ENCODE results near the gene SEZ6. TPM values are rescaled to one million over a fixed set of nuclear protein-coding genes. Genes with fewer than 3 reads are reported as not detected.

The SEZ6 gene
- total and polyA plus RNA-seq, 8 donors: under 0.01 to 21.4 (median 0.37) TPM; not detected in 2

DNA sequence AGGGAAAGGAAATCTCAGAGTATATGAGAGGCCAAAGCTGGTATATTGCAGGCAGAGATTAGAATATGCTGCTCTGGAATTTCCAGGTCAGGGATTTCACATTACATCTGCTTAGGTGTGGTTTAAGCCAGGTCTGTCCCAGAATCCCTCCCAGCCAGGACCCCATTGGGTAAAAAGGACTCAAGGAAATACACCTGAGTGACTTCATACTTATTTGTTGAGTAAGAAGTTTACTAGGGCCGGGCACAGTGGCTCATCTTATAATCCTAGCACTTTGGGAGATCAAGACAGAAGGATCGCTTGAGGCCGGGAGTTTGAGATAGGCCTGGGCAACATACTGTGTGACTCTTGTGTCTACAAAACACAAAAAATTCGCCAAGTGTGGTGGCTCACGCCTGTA, 44.3 kb upstream of the SEZ6 start:
- no peak overlapping the region for H3K4me3 ChIP-seq
- H3K4me1 ChIP-seq: no peaks in the 10 kb centered on the region
- H3K9me3 ChIP-seq: no peaks in the 10 kb centered on the region
- peaks cover 0 to 6% (median 0%) of the 10 kb centered on the region in 3 donors for H3K27me3 ChIP-seq
- H3K27ac ChIP-seq: no peak overlapping the region
- DNase-seq: no peak
- H3K36me3 ChIP-seq: peaks cover 0 to 8% (median 0%) of the 10 kb centered on the region in 4 donors
- intact Hi-C loops (cut with DNase I; ENCODE audit: low total_unique reads): no loop called here
- 83 to 90% (median 88%) methylated on average over 5 of the region's 5 CpGs for WGBS, 5 donors
- TF ChIP-seq, protein P1, sequence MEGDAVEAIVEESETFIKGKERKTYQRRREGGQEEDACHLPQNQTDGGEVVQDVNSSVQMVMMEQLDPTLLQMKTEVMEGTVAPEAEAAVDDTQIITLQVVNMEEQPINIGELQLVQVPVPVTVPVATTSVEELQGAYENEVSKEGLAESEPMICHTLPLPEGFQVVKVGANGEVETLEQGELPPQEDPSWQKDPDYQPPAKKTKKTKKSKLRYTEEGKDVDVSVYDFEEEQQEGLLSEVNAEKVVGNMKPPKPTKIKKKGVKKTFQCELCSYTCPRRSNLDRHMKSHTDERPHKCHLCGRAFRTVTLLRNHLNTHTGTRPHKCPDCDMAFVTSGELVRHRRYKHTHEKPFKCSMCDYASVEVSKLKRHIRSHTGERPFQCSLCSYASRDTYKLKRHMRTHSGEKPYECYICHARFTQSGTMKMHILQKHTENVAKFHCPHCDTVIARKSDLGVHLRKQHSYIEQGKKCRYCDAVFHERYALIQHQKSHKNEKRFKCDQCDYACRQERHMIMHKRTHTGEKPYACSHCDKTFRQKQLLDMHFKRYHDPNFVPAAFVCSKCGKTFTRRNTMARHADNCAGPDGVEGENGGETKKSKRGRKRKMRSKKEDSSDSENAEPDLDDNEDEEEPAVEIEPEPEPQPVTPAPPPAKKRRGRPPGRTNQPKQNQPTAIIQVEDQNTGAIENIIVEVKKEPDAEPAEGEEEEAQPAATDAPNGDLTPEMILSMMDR (IDR thresholded peaks at IDR 0.05): no peak
- TF ChIP-seq POLR2A (IDR thresholded peaks at IDR 0.05) (no peak), EP300 (IDR thresholded peaks at IDR 0.05) (no peak), POLR2AphosphoS5 (IDR thresholded peaks at IDR 0.05) (no peak)

DNA sequence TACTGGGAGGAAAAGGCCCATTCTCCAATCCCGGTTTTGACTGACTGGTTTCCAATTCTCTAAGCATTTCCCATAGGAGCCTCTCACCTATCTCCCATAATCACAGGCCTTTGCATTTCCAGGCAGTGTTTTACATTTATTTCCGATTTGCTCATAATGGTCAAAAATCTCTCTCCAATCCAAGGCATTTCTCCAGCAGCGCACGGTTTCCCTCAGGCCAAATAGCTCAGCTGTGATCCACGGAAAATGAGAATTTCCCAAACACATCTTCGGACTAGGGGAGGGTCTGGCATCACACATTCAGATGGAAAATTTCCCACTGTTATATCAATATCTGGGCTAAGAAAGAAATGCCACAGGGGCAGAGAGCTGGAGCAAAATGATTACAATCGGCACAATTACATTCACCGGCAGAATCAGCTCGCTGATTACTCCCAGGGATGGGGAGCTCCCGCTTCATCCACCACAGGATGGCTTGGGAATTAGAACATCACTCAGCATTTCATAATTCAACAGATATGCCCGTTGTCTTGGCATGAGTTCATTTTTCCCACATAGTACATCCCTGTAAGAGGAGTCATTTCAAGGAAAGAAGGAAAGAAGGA, 43.8 kb upstream of the SEZ6 start:
- Histone ChIP-seq H3K36me3 (peaks cover 0 to 3% (median 0%) of the 10 kb centered on the region in 4 donors), H3K27ac (no peak overlapping the region), H3K9me3 (no peaks in the 10 kb centered on the region), H3K4me3 (no peak overlapping the region), H3K27me3 (peaks cover 0 to 3% (median 0%) of the 10 kb centered on the region in 3 donors), H3K4me1 (no peaks in the 10 kb centered on the region)
- intact Hi-C loops (cut with DNase I; ENCODE audit: low total_unique reads): no loop called here
- DNase-seq: no peak
- no peak for TF ChIP-seq POLR2AphosphoS5 (IDR thresholded peaks at IDR 0.05)
- TF ChIP-seq, protein P1 (IDR thresholded peaks at IDR 0.05): no peak
- TF ChIP-seq POLR2A (IDR thresholded peaks at IDR 0.05): no peak
- TF ChIP-seq EP300 (IDR thresholded peaks at IDR 0.05): no peak
- WGBS, 5 donors: 82 to 91% (median 86%) methylated on average over 11 of the region's 11 CpGs

DNA sequence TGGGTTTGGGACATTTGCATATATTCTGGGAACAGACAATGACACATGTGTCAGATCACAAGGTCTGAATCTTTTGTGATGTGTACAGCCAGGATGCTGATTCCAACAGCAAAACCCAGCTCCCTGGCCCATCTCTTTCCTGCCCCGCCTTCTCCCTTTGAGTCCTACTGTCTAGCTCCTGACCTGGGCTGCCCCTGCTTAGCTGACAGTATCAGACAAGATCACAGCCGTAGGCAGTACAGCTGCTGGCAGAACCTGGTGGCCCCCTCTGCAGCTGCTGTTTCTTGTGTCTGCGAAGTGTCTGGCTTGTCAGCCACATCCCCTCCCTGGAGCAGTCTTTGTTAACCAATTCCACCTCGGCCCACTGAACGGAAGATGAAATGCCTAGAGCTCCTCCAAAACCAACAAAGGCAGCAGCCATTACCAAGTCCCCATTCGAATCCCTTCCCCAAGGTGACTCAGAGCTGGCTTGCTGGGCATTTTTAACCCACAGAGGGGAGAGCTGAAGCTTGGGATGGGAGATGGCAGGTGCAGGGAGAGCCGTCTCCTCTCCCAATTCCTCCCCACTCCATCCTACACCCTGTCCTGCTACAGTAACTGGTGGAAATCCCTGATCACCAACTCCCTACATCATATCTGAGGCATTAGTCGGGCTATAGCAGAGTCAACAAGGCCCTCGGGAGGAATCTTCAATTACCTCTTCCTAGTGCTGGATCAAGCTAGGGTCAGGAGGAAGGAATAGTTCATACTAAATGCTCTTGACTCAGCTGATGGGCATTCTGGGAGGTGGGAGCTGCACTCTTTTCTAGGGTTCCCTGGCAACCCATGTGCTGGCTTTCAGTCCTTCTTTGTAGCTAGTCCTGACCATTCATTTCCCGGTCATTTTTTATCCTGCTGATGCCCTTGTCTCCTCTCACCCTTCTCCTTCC, 42.9 kb upstream of the SEZ6 start:
- DNase-seq: peak in 1 of 2 donors; percentile 53
- TF ChIP-seq POLR2A (IDR thresholded peaks at IDR 0.05) (no peak), EP300 (IDR thresholded peaks at IDR 0.05) (no peak), POLR2AphosphoS5 (IDR thresholded peaks at IDR 0.05) (no peak)
- TF ChIP-seq, protein P1 (IDR thresholded peaks at IDR 0.05): no peak
- WGBS, 5 donors: 43 to 58% (median 55%) methylated on average over 10 of the region's 10 CpGs
- Histone ChIP-seq H3K9me3 (no peaks in the 10 kb centered on the region), H3K4me3 (no peak overlapping the region), H3K27ac (no peak overlapping the region), H3K4me1 (no peaks in the 10 kb centered on the region), H3K36me3 (no peaks in the 10 kb centered on the region), H3K27me3 (no peaks in the 10 kb centered on the region)
- intact Hi-C loops (cut with DNase I; ENCODE audit: low total_unique reads): no loop called here

DNA sequence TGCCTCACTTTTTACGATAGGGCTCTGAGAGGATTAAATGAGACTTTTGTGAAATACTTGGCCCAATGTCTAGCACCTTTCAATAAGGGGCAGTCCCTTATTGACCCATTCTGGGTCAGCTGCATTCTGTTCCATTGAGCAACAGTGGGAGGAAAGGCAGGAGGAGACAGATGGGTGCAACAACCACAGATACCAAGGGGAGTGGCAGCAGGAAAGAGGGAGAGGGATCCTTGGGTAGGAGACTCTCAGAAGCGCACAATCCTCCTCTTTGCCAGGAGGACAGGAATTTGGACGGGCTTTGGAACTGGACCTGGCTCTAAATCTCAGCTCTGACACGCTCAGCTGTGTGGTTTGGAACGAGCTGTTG, 40.6 kb upstream of the SEZ6 start:
- Histone ChIP-seq H3K36me3 (no peaks in the 10 kb centered on the region), H3K27me3 (no peaks in the 10 kb centered on the region), H3K9me3 (no peaks in the 10 kb centered on the region), H3K27ac (no peak overlapping the region), H3K4me1 (peaks cover 0 to 12% (median 9%) of the 10 kb centered on the region in 4 donors), H3K4me3 (no peak overlapping the region)
- intact Hi-C loops (cut with DNase I; ENCODE audit: low total_unique reads): no loop called here
- no peak for TF ChIP-seq EP300 (IDR thresholded peaks at IDR 0.05)
- TF ChIP-seq, protein P1 (IDR thresholded peaks at IDR 0.05): no peak
- no peak for TF ChIP-seq POLR2AphosphoS5 (IDR thresholded peaks at IDR 0.05)
- no peak for TF ChIP-seq POLR2A (IDR thresholded peaks at IDR 0.05)
- DNase-seq: no peak
- WGBS, 5 donors: 77 to 90% (median 85%) methylated on average over 5 of the region's 5 CpGs

All from stomach (tissue), 9 donors.